Tibial artery (tissue), 4 donors: ENCODE results near the gene CXCL5.
A peak's percentile ranks its signal among the peaks of the same experiment; 100 is the strongest.

ENCODE experiments used
- DNase-seq, 2 donors: peaks; one replicate each; pipeline ENCODE4 v3.0.0-alpha.2; 2019
- H3K27ac ChIP-seq, 2 donors: fragments of 200-600 bp; sonication (generic) in 1 of 2; 1 replicate in 1 of 2; 2 replicates in 1 of 2; pipeline ENCODE4 v1.5.1; 2018 to 2019; ENCODE audit warnings: mild to moderate bottlenecking in 1 of 2
- H3K27me3 ChIP-seq, 2 donors: fragments of 200-600 bp; sonication (generic) in 1 of 2; one replicate each; pipeline versions ENCODE4 v1.5.1 to v1.6.0; 2016 to 2019
- H3K36me3 ChIP-seq, 3 donors: fragments of 200-600 bp; sonication (generic) in 2 of 3; one replicate each; pipeline ENCODE4 v1.5.1; 2016 to 2019; ENCODE audit warnings: mild to moderate bottlenecking in 2 of 3
- H3K4me1 ChIP-seq, 4 donors: fragments of 200-600 bp; sonication (generic) in 2 of 4; 1 replicate in 3 of 4; 2 replicates in 1 of 4; pipeline ENCODE4 v1.5.1; 2016 to 2019
- H3K4me3 ChIP-seq, 2 donors: fragments of 200-600 bp; sonication (generic) in 1 of 2; 1 replicate in 1 of 2; 2 replicates in 1 of 2; pipeline ENCODE4 v1.5.1; 2018 to 2019; ENCODE audit warnings: mild to moderate bottlenecking in 2 of 2
- H3K9me3 ChIP-seq, 3 donors: fragments of 200-600 bp; sonication (generic) in 1 of 3; one replicate each; pipeline ENCODE4 v1.5.1; 2016 to 2019
- CTCF ChIP-seq, 2 experiments: fragments of 200-600 bp in 1 of 2; fragments of 450-650 bp in 1 of 2; IDR thresholded peaks; one replicate each; pipeline ENCODE4 v1.5.1; 2017 to 2019; ENCODE audit warnings: antibody characterized with exemption in 2 of 2, mild to moderate bottlenecking in 1 of 2, moderate library complexity in 1 of 2
- intact Hi-C: fragments of 100-400 bp; cut with DNase I; formaldehyde crosslinking; loops from one replicate; pipeline ENCODE4 v1.15.0; 2023; ENCODE audit warnings: low total_unique reads

The CXCL5 gene

GRCh38 chr4:74042681-74043080 is 44.2 kb upstream of the CXCL5 start:
- Histone ChIP-seq H3K4me1 (peaks cover 0 to 9% (median 7%) of the 10 kb centered on the region in 4 donors), H3K27ac (no peak overlapping the region), H3K4me3 (no peak overlapping the region), H3K36me3 (no peaks in the 10 kb centered on the region), H3K27me3 (no peaks in the 10 kb centered on the region), H3K9me3 (peaks cover 0 to 8% (median 0%) of the 10 kb centered on the region in 3 donors)
- DNase-seq, result no peak
- intact Hi-C loops, result no loop called here
- TF ChIP-seq CTCF (IDR thresholded peaks at IDR 0.05), result no peak

GRCh38 chr4:74041418-74041817 is 42.9 kb upstream of the CXCL5 start:
- Histone ChIP-seq H3K27me3 (no peaks in the 10 kb centered on the region), H3K4me3 (no peak overlapping the region), H3K36me3 (no peaks in the 10 kb centered on the region), H3K9me3 (peaks cover 0 to 3% (median 0%) of the 10 kb centered on the region in 3 donors), H3K4me1 (peaks cover 0 to 12% (median 9%) of the 10 kb centered on the region in 4 donors), H3K27ac (no peak overlapping the region)
- intact Hi-C loops, result no loop called here
- TF ChIP-seq CTCF (IDR thresholded peaks at IDR 0.05), result no peak
- DNase-seq, result no peak

DNA sequence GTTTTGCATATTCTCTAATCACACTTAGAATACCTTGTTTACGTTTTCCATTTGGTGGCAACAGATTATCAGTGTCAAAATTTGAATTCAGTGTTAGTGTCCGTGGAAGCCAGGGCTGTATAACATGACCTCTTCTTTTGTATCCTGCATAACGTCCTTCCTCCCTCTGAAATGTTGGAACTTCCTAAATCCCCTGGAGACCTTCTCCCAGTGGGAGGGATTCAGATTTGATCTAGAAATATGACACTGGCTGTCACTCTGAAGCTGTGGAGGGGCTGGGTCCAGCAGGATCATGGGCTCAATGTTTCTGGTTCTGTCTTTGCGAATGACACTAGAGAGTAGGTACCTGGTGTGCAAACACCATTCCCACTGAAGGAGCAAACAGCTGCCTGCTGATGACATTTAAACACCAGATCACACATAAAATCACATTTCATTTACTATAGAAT is 40.9 kb upstream of the CXCL5 start:
- no peaks in the 10 kb centered on the region for H3K27me3 ChIP-seq
- peaks cover 0 to 12% (median 9%) of the 10 kb centered on the region in 4 donors for H3K4me1 ChIP-seq
- H3K27ac ChIP-seq, result peak overlapping the region; percentile 58 to 59
- intact Hi-C loops, result no loop called here
- no peak for DNase-seq
- H3K36me3 ChIP-seq, result no peaks in the 10 kb centered on the region
- H3K4me3 ChIP-seq, result peak overlapping the region; percentile 60 to 71
- no peaks in the 10 kb centered on the region for H3K9me3 ChIP-seq
- no peak for TF ChIP-seq CTCF (IDR thresholded peaks at IDR 0.05)

GRCh38 chr4:74038425-74039314 is 40.2 kb upstream of the CXCL5 start, which contains the start of gene CXCL3:
Gene CXCL3, minus strand, starts transcription at chr4:74038689. Its CDS starts 78 bp downstream, at chr4:74038611.
- intact Hi-C loops, result no loop called here
- Histone ChIP-seq H3K36me3 (no peaks in the 10 kb centered on the region), H3K4me1 (peaks cover 0 to 12% (median 9%) of the 10 kb centered on the region in 4 donors), H3K27me3 (no peaks in the 10 kb centered on the region), H3K4me3 (peak within 1 kb of the TSS; percentile 60 to 71), H3K27ac (peak within 1 kb of the TSS; percentile 58 to 59), H3K9me3 (no peaks in the 10 kb centered on the region)
- DNase-seq, result peak; percentile 72 to 86
- TF ChIP-seq CTCF (IDR thresholded peaks at IDR 0.05), result peak; percentile 51 to 55

DNA sequence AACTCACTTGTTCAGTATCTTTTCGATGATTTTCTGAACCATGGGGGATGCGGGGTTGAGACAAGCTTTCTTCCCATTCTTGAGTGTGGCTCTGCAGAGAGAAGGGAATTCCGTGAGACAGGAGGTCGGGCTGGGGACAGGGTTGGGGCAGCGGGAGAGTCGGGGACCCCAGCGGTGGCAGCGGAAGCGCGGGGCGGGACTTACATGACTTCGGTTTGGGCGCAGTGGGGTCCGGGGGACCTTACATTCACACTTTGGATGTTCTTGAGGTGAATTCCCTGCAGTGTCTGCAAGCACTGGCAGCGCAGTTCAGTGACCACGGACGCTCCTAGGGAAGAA is 39.6 kb upstream of the CXCL5 start:
- peak overlapping the region; percentile 60 to 71 for H3K4me3 ChIP-seq
- no peak for DNase-seq
- no peaks in the 10 kb centered on the region for H3K27me3 ChIP-seq
- H3K27ac ChIP-seq, result peak overlapping the region; percentile 58 to 59
- no peak for TF ChIP-seq CTCF (IDR thresholded peaks at IDR 0.05)
- peaks cover 0 to 12% (median 9%) of the 10 kb centered on the region in 4 donors for H3K4me1 ChIP-seq
- no peaks in the 10 kb centered on the region for H3K9me3 ChIP-seq
- intact Hi-C loops, result no loop called here
- H3K36me3 ChIP-seq, result no peaks in the 10 kb centered on the region
